HG02763 (cell line): ENCODE measurements around the gene C19orf67.

Experiments
- ATAC-seq: cut with Tn5 transposase; IDR thresholded peaks from one replicate; pipeline ENCODE4 v1.9.1; 2021; ENCODE audit warnings: mild to moderate bottlenecking, moderate library complexity; ENCODE audit not compliant: unreplicated experiment

The C19orf67 gene

DNA sequence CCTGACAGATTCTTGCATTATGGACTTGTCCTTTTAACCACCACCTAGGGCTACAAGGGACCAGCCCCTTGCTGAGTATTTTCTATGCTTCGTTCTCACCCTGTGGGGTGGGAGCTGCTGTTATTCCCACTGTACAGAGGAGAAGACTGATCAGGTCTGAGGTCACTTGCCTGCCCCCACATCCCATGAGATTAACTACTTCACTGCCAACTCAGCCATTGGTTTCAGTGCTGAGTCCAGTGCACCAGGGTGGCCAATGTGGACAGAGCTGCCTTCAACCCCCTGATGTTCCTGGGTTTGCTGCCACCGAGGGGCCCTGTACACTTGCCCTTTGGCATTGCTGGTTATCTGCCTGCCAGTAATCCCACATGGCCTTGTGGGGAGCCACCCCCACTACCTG lies 25.1 kb upstream of the C19orf67 start:
- ATAC-seq: no peak

DNA sequence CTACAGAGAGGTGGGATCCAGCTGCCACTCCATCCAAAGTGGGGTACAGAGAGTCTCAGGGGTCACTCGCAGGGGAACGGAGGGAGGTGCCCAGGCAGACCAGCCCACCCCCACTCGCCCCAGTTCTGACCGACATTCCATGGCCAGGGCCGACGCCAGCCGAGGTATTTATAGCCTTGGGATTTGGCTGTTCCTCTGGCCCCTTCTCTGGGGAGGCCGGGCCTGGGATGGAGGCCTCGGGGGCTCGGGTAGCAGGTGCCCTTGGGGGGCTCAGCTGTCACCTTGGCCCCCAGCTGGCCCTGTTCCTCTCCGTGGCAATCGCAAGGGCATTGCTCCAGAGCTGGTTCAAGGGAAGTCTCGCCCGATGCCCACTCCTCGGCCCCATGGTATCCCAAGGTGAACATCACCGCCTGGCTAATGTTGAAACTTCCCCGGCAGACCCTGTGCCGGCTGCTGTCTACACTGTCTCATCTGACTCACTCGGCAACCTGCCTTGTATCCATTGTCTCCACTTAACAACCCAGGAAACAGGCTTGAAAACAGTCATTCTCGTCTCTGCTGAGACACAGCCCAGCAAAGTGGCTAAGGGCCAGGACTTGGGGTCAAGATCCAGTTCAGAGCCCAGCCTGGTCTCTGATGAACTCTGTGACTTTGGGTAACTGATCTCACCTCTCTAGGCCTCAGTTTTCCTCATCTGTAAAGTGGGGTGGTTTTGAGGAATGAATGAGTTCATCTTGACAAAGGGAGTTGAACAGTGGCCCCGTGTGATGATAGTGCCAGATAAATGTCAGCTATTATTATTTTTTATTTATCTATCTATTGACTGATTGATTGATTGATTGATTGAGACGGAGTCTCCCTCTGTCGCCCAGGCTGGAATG lies 22.2 kb upstream of the C19orf67 start:
- no peak for ATAC-seq

DNA sequence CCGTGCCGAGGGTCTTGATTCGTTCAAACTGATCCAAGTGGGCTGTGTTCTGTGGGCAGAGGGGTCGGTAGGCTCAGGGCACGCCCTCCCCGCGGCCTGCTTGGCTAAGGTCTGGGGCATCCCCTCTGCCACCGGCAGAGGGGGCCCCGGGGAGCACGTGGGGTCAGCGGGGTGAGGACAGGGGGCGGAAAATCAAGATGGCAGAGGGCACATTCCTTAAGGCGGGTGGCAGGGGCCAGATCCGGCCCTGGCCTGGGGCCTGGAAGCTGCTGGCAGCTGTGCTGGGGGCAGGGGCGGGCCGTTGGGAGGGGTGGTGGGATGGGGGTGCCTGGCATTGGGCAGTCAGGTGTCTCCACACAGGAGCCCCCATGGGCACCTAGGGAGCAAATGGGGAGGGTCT lies 21.3 kb upstream of the C19orf67 start:
- ATAC-seq: no peak

GRCh38 chr19:14105680-14106079 lies 20.1 kb upstream of the C19orf67 start:
- no peak for ATAC-seq

DNA sequence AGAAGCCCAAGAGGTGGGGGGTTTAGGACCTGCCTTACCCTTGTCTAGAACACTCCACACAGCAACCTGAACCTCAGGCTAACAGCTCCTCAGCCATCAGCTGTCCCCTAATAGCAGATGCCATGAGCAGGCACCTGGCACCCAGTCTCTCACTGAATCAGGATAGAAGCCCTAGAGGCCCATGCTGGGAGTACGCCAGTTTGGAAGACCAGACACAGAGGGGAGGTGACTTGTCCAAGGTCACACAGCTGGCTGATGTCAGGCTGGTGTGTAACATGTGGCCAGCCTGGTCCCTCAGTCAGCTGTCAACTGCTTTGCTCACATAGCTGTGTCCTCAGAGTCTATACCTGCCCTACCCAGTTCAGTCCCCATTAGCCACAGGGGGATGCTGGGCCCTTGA lies 17.7 kb upstream of the C19orf67 start:
- no peak for ATAC-seq

- ATAC-seq: no peak
These were observed 17.2 kb upstream of the C19orf67 start for GRCh38 chr19:14102756-14103155.

- no peak for ATAC-seq
These were observed 16.6 kb upstream of the C19orf67 start for GRCh38 chr19:14102102-14102696.

DNA sequence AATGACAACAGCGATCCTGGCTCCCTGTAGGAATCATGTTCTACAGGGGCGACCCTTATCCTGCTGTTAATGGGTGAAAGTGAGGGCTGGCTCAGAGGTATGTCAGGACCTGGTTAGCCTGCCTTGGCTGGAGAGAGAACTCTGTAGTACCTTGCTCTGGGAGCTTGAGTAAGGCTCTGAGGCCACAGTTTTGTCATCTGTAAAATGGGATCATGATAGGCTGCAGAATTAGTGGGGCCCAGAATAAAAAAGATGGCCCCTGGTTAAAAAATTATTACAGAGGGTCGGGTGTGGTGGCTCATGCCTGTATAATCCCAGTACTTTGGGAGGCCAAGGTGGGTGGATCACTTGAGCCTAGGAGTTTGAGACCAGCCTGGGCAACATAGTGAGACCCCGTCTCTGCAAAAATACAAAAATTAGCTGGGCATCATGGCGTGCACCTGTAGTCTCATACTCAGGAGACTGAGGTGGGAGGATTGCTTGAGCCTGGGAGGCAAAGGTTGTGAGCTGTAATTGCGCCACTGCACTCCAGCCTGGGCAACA lies 15.5 kb upstream of the C19orf67 start:
- ATAC-seq: no peak

DNA sequence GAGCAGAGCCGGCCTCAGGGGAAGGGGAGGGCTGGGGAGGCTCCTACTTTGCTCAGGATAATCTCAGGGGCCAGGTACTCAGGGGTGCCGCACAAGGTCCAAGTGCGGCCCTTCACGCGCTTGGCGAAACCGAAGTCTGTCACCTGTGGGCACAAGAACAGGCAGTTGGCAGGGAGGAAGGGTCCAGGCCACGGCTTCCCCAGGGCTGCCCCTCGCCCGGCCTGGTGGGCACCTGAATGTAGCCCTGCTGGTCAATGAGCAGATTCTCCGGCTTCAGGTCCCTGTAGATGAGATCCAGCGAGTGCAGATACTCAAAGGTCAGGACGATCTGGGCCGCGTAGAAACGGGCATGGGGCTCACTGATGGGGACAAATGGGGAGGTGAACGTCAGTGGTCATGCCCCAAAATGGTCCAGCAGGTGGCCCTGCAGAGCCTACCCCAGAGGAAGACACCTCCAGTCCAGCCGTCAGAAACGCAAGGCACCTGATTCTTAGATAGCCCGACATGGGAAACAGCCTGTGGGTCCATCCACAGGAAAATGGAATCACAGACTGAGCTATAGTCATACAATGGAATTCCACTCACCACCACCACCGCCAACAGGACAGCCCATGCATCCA lies 12.1 kb upstream of the C19orf67 start:
- ATAC-seq: no peak

DNA sequence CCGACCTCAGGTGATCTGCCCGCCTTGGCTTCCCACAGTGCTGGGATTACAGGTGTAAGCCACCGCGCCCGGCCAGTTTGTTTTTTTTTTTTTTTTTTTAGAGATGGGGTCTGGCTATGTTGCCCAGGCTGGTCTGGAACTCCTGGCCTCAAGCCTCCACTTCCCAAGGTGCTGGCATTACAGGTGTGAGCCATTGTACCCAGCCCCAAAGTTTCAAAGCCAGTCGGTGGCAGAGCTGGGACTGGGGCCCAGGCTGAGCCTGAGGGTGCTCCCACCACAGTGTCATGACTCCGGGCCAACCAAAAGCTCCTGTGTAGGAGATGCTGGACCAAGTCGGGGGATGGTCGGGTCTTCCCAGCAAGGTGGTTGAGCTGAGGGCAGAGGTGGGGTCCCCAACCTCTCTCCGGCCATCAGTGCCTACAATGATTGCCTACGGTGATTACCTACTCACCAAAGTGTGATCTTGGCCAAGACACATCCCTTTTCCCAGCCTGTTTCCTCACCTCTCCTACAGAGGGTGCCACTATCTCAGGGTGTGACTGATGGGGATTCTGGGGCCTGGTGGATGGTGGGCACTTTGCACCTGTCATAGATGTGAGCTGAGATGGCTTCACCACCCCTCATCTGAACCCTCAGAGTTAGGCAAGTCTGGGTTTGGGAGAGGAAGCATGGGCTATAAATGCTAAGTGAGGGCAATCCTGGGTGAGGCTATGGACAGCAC lies 10.8 kb upstream of the C19orf67 start:
- ATAC-seq: no peak

DNA sequence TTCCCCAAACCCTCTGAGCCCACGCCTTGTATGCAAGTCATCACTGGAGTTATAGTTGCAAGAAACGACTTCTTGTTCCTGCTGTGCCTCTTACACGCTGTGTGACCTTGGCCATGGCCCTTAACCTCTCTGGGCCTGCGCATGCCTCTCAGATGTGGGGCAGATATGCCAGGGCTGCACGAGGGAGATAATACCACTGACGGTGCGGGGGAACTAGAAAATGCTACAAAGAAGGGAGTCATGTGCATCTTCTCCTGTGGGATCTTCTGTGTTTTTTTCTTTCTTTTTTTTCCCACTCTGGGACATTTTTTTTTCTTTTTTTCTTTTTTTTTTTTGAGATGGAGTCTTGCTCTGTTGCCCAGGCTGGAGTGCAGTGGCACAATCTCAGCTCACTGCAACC lies 9.3 kb upstream of the C19orf67 start:
- ATAC-seq: no peak

DNA sequence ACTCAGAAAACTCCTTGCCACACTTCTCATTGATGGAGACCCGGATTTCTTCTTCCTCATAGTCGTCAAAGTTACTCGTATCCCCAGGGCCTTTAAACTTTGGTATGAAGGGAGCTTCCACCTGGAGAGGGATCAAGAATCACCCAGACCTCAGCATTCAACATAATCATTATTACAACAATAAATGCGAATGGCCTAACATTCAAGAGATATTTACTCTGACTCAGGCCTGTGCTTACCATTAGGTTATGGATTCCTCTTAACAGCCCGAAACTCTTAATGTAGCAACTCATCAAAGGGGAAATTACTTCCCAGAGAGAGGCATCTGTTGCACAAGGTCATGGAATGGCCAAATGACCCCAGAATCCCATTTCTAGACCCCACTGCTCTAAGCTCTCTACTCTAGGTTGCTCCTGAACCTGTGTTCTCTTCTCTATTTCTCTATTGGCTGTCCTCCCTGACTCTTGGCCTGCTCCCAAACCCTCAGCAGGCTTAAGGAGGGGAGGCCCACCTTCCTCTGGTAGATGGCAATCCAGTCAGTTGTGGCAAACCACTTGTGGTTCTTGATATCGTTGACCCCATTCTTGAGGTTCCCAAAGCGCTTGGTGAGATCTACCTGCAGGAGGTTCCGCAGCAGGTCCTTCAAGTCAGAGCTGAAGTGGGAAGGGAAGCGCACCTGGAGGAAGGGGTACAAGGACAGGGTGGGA lies 7.7 kb upstream of the C19orf67 start:
- no peak for ATAC-seq

DNA sequence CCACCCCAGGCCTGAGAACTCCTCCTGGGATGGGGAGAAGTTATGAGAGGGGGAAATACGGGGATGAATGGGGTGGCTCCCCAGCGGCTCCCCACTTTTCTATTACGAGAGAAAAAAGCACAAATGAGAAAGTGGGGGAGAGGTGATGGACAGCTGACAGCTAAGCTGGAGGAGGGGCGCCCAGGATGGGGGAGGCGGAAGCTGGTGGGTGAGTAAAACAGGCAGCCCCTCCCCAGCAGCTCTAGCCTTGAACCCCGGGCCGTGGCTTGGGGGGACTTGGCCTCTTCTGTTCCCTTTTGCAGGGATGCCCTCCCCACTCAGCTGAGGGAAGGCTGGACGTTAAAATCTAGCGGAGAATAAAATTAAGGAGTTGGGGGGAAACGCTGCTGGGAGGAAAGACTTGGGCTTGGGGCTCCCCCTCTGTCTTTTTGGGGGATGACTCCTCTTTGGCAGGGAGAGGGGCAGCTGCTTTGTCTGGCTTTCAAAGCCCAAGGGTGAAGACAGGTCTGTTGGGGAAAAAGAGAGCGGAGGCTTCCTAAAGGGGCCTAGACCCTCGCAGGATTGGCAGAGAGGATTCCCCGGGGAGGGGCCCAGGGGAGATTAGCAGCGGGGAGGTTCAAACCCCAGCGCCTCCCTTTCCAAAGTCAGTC lies 6.4 kb upstream of the C19orf67 start:
- no peak for ATAC-seq

- ATAC-seq: peak; percentile 57
These were observed 5.7 kb upstream of the C19orf67 start for GRCh38 chr19:14091081-14091812.

GRCh38 chr19:14090509-14091080 lies 5.0 kb upstream of the C19orf67 start, which contains the start of gene SAMD1:
TSS of gene SAMD1 (minus strand) at chr19:14090751.
- peak; percentile 38 for ATAC-seq

- ATAC-seq: no peak
These were observed 4.3 kb upstream of the C19orf67 start for GRCh38 chr19:14089662-14090508.

- ATAC-seq: no peak
These were observed 3.8 kb upstream of the C19orf67 start for GRCh38 chr19:14089412-14089661.
